IMR-90 (cell line): Measurements from ENCODE around the gene GUCY2D. TPM values are rescaled to one million over a fixed set of nuclear protein-coding genes. Genes with fewer than 3 reads are reported as not detected.
"Not testable (repeated sequence)": the region's sequence is repeated elsewhere in the genome, so short reads cannot be mapped to it uniquely, and the experiment has no call there.

ENCODE experiments used
- ATAC-seq: fragments of 200-7000 bp; cut with Tn5 transposase; 2 replicates; pipeline ENCODE4 v1.9.1; 2020; ENCODE audit warnings: low read depth, mild to moderate bottlenecking, moderate library complexity
- BruUV-seq: library from RNA; stranded (reverse); fragments of 400-500 nt; replicated peaks from 2 replicates; lab custom pipeline; 2021; lab: Mats Ljungman, UMichigan
- CTCF ChIA-PET: fragments of 300-600 bp; formaldehyde crosslinking; extraction: SDS; loops from one replicate; lab custom pipeline; 2021; ENCODE audit warnings: antibody characterized with exemption; lab: Yijun Ruan, JAX
- POLR2A ChIA-PET: fragments of 300-600 bp; sonication (Branson Sonifier 250); formaldehyde crosslinking; loops from one replicate; lab custom pipeline; 2022; ENCODE audit warnings: antibody characterized with exemption; ENCODE audit not compliant: unreplicated experiment; lab: Charles Lee
- DNase-seq: peaks from one replicate; pipeline ENCODE4 v3.0.0; 2013
- H2AFZ ChIP-seq: replicated peaks from 2 replicates; pipeline ENCODE3; 2013; ENCODE audit warnings: low read length, mild to moderate bottlenecking; ENCODE audit not compliant: poor library complexity
- H2AK5ac ChIP-seq: 2 replicates; pipeline ENCODE4 v1.6.1; 2013; ENCODE audit warnings: low read depth, low read length, inconsistent platforms
- H2AK9ac ChIP-seq: replicated peaks from 2 replicates; pipeline ENCODE3; 2013; ENCODE audit warnings: mild to moderate bottlenecking, low read depth, low read length, moderate library complexity; ENCODE audit not compliant: poor library complexity
- H2BK120ac ChIP-seq: 2 replicates; pipeline ENCODE4 v1.6.1; 2013; ENCODE audit warnings: low read depth, low read length, inconsistent platforms
- H2BK15ac ChIP-seq: 3 replicates; pipeline ENCODE4 v1.6.1; 2013; ENCODE audit warnings: low read depth, low read length, inconsistent platforms
- H2BK20ac ChIP-seq: 2 replicates; pipeline ENCODE4 v1.6.1; 2013; ENCODE audit warnings: low read depth, mild to moderate bottlenecking, inconsistent platforms, low read length, moderate library complexity
- H2BK5ac ChIP-seq: 2 replicates; pipeline ENCODE4 v1.6.1; 2013; ENCODE audit warnings: mild to moderate bottlenecking, low read depth, low read length, inconsistent platforms; ENCODE audit not compliant: poor library complexity, severe bottlenecking
- H3K14ac ChIP-seq: replicated peaks from 2 replicates; pipeline ENCODE4 v1.6.1; 2013; ENCODE audit warnings: low read depth, low read length, inconsistent platforms
- H3K18ac ChIP-seq: 2 replicates; pipeline ENCODE4 v1.6.1; 2013; ENCODE audit warnings: low read depth, low read length, control low read depth
- H3K23ac ChIP-seq: 2 replicates; pipeline ENCODE4 v1.6.1; 2013; ENCODE audit warnings: low read depth, low read length, inconsistent platforms
- H3K27ac ChIP-seq: 2 replicates; pipeline ENCODE4 v1.5.1; 2013; ENCODE audit warnings: mild to moderate bottlenecking, control low read depth, low read length; ENCODE audit not compliant: insufficient read depth
- H3K27me3 ChIP-seq: 2 replicates; pipeline ENCODE4 v1.6.1; 2013; ENCODE audit warnings: low read length; ENCODE audit not compliant: control insufficient read depth, insufficient read depth
- H3K36me3 ChIP-seq: 2 replicates; pipeline ENCODE4 v1.6.1; 2013; ENCODE audit warnings: low read length, mixed read lengths; ENCODE audit not compliant: control insufficient read depth, insufficient read depth
- H3K4ac ChIP-seq: 2 replicates; pipeline ENCODE4 v1.6.1; 2013; ENCODE audit warnings: low read depth, low read length, inconsistent platforms
- H3K4me1 ChIP-seq: 2 replicates; pipeline ENCODE4 v1.6.1; 2013; ENCODE audit warnings: low read length, mixed read lengths; ENCODE audit not compliant: control insufficient read depth, insufficient read depth
- H3K4me2 ChIP-seq: 2 replicates; pipeline ENCODE4 v1.6.1; 2013; ENCODE audit warnings: low read depth, mild to moderate bottlenecking, control low read depth, low read length, moderate library complexity
- H3K4me3 ChIP-seq: 2 replicates; pipeline ENCODE4 v1.5.1; 2013; ENCODE audit warnings: low read depth, mild to moderate bottlenecking, control low read depth, low read length, moderate library complexity; ENCODE audit not compliant: insufficient read depth
- H3K56ac ChIP-seq: 2 replicates; pipeline ENCODE4 v1.6.1; 2013; ENCODE audit warnings: low read length, inconsistent platforms; ENCODE audit not compliant: insufficient read depth; ENCODE audit errors: extremely low read depth
- H3K79me1 ChIP-seq, 2 experiments: 2 replicates each; pipeline ENCODE4 v1.6.1; 2013; ENCODE audit warnings: low read length in 2 of 2, inconsistent platforms in 1 of 2, low read depth in 1 of 2
- H3K9ac ChIP-seq: 2 replicates; pipeline ENCODE4 v1.6.1; 2013; ENCODE audit warnings: low read depth, low read length, control low read depth
- H3K9me1 ChIP-seq: 2 replicates; pipeline ENCODE4 v1.6.1; 2013; ENCODE audit warnings: low read length, inconsistent platforms; ENCODE audit not compliant: insufficient read depth
- H3K9me3 ChIP-seq: 2 replicates; pipeline ENCODE4 v1.6.1; 2013; ENCODE audit warnings: low read length; ENCODE audit not compliant: control insufficient read depth, insufficient read depth
- H4K20me1 ChIP-seq: 2 replicates; pipeline ENCODE4 v1.6.1; 2013; ENCODE audit warnings: low read length, inconsistent platforms; ENCODE audit not compliant: insufficient read depth
- H4K5ac ChIP-seq: 2 replicates; pipeline ENCODE4 v1.6.1; 2013; ENCODE audit warnings: mild to moderate bottlenecking, low read depth, low read length, control low read depth
- H4K8ac ChIP-seq, 2 experiments: 2 replicates each; pipeline ENCODE4 v1.6.1; 2013; ENCODE audit warnings: low read depth in 2 of 2, low read length in 2 of 2, control low read depth in 1 of 2, inconsistent platforms in 1 of 2
- H4K91ac ChIP-seq: 2 replicates; pipeline ENCODE4 v1.6.1; 2013; ENCODE audit warnings: low read depth, low read length, inconsistent platforms; ENCODE audit not compliant: insufficient read depth
- CEBPB ChIP-seq: IDR thresholded peaks from 2 replicates; pipeline ENCODE4 v1.6.1; 2012; ENCODE audit warnings: low read depth, low read length, improper control_type of control experiment
- WGBS, 2 experiments: methylation state at CpG; one replicate each; pipeline versions ENCODE4 v1.1.5 to v1.1.7; 2013; ENCODE audit warnings: missing lambda C conversion rate in 2 of 2; ENCODE audit not compliant: insufficient read length in 1 of 2; ENCODE audit errors: extremely low coverage in 2 of 2; 5-methylcytosine and 5-hydroxymethylcytosine counted together
- dilution Hi-C: fragments of 300-500 bp; cut with HindIII; formaldehyde crosslinking; loops from one replicate; pipeline ENCODE4 v1.14.3; 2018; ENCODE audit warnings: low sequenced_read_pairs; ENCODE audit not compliant: unreplicated experiment
- in situ Hi-C: fragments of 300-500 bp; cut with MboI; formaldehyde crosslinking; loops from 3 replicates; pipeline ENCODE4 v1.14.3; 2019; ENCODE audit warnings: low sequenced_read_pairs, inconsistent platforms, mixed read lengths
- intact Hi-C: fragments of 100-400 bp; cut with micrococcal nuclease; formaldehyde crosslinking; loops from 2 replicates; pipeline ENCODE4 v1.10.0; 2022
- polyA plus RNA-seq, 3 experiments: library from polyadenylated mRNA; depleted of rRNA; stranded (reverse); fragments of >200 nt; gene quantifications; 2 replicates each; pipeline ENCODE4 v1.2.3, GENCODE V29; 2012; ENCODE audit warnings: low replicate concordance in 1 of 3
- total RNA-seq: library from RNA; depleted of rRNA; stranded (reverse); fragments of >200 nt; gene quantifications from 2 replicates; pipeline ENCODE4 v1.2.3, GENCODE V29; 2012

Gene GUCY2D
- total and polyA plus RNA-seq, 2 of the 4 experiments (the other 2 are of a cell fraction), result 0.03 TPM; not detected in 1

GRCh38 chr17:8024161-8024560 lies 21.7 kb downstream of the GUCY2D start:
- H3K79me1 ChIP-seq, dilution Hi-C loops, H3K23ac ChIP-seq, H2BK20ac ChIP-seq, BruUV-seq, in situ Hi-C loops, H3K14ac ChIP-seq, H3K36me3 ChIP-seq, H3K4me3 ChIP-seq, H3K18ac ChIP-seq, H3K9ac ChIP-seq, H4K91ac ChIP-seq, intact Hi-C loops, POLR2A ChIA-PET, H2AK9ac ChIP-seq, H3K4ac ChIP-seq, H3K56ac ChIP-seq, H4K20me1 ChIP-seq, H2AK5ac ChIP-seq, ATAC-seq, H3K4me2 ChIP-seq, CTCF ChIA-PET, DNase-seq, H3K9me3 ChIP-seq, H3K4me1 ChIP-seq, H2BK120ac ChIP-seq, H3K9me1 ChIP-seq, H2BK5ac ChIP-seq, H4K5ac ChIP-seq, H3K27ac ChIP-seq, H2AFZ ChIP-seq, H4K8ac ChIP-seq, H2BK15ac ChIP-seq: not testable (repeated sequence)
- peaks cover 48% of the 10 kb centered on the region for H3K27me3 ChIP-seq
- WGBS, 2 experiments, result no CpG with 5 or more reads among the region's 6 CpGs
- peak; percentile 65 for TF ChIP-seq CEBPB
